Islet of Langerhans (tissue), 1 donor: ENCODE results near the gene DNMT1.
"Not testable (repeated sequence)": the region's sequence is repeated elsewhere in the genome, so short reads cannot be mapped to it uniquely, and the experiment has no call there.

Source experiments
- FAIRE-seq: peaks from one replicate; lab custom pipeline; 2011; peaks lifted over from hg19 to GRCh38; lab: Jason Lieb, UNC

The DNMT1 gene

DNA sequence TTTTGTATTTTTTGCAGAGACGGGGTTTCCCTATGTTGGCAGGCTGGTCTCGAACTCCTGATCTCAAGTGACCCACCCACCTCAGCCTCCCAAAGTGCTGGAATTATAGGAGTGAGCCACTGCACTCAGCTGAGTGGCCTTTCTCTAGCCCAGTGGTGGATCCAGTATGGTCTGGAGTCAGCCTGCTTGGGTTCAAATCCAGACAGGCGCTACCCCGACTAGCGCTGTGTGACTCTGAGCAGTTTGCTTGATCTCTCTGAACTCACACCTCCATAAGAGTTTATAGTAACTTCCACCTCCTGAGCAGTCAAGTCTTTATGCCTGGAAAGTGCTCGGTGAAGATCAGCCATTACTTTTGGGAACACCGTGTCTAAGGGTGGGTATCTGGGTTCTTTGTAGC lies 25.9 kb upstream of the DNMT1 start:
- no peak for FAIRE-seq

DNA sequence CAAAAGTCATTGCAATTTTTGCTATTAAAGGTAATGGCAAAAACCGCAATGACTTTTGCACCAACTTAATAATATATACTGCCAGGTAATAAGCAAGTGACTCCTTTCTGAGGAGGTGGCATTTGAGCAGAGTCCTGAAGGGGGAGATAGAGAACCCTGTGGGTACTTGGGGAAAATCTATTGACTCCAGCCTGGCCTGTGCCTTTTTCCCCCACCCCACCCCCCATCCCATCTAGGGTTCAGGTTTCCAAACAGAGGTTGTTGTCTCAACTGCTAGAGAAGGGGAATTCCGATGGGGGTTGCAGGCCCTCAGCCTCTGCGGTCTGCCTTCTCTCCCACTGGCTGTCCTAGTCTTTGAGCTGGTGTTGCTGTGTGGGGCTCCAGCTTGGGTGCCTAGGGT lies 24.9 kb upstream of the DNMT1 start:
- no peak for FAIRE-seq

DNA sequence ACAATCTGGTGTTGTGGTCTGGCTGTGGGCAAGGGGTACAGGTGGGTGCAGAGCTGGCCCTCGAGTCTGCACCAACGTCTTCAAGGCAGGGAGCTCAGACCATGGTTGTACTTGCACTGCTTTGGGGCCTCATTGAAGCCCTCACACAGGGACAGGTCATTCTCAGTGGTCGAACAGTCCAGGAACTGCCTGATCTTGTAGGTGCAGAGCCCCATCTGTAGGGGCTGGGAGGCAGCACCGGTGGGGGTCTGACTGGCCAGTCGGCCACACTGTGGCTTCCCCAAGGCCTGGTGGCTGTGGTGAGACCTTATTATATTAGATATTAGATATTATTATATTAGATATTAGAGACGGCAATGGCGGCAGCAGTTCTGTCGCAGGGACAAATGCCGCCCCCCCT lies 22.3 kb upstream of the DNMT1 start:
- no peak for FAIRE-seq

DNA sequence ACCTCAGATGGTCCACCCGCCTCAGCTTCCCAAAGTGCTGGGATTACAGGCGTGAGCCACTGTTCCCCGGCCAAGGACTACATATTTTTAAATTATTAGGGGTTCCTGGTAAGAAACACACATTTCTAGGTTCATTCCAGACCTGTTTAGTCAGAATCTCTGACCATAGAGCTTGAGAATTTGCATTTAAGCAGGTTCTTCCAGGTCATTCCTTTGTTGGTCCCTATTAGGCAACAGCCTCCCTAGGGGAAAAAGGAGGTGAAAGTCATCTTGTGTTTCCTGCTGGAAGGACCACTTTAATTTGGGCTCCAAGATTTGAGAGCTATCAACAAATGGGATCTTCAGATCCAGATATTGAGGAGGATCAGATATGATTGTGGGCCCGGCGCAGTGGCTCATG lies 20.0 kb upstream of the DNMT1 start:
- no peak for FAIRE-seq

DNA sequence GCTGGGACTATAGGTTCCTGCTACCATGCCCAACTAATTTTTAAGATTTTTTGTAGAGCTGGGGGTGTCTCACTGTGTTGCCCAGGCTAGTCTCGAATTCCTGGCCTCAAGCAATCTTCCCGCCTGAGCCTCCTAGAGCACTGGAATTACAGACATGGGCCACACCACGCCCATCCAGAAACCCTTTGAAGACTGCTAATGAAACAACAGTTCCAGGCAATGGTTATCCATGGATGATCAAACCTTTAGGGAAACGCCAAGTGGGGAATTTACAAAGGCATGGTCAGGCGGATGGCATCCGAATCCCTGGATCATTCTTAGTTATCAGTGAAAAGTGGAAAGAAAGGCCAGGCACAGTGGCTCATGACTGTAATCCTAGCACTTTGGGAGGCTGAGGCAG lies 16.9 kb upstream of the DNMT1 start:
- no peak for FAIRE-seq

DNA sequence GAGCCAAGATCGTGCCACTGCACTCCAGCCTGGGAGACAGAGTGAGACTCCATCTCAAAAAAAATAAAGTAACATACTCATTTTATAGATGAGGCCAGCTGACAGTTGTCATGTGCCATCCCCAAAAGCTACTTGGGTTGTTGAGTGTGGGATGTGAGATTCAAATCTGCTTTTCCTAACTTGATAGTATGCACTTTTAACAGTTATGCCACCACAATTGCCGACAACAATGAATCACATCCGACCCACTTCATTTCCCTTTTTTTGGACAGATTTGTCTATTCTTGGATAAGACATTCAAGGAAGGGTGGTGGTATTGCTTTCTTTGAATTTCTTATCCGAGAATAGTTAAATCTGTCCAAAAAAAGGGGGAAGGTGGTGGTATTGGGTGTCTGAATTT lies 16.3 kb upstream of the DNMT1 start:
- FAIRE-seq = no peak

DNA sequence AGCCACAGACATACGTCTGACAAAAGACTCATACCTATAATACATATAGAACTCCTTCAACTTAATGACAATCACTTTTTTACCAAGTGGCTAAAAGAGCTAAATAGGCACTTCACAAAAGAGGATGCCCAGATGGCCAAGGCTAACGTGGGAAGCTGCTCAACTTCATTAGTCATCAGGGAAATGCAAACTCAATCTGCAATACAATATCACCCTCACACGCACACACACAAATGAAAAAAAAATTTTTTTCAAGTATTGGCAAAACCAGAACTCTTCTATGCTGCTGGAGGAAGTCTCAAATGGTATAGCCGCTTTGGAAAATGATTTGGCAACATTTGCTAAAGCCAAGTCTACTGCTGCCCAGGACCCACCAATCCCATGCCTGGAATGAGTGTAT lies 14.6 kb upstream of the DNMT1 start:
- no peak for FAIRE-seq

DNA sequence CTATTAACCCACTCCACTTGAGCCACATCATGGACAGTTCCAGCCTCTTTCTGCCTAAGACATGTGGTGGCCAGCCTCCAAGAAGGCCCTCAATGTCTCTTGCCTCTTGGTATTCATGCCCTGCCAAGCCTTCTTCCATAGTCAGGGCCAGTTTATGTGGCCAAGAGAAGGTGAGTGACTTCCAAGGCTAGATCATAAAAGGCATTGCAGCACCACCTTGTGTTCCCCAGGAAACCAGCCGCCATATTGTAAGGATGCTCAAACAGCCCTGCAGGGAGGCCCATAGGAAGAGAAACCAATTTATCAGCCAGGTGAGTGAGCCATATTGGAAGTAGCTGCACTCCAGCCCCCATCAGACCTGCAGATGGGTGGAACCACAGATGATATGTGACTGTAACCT lies 12.3 kb upstream of the DNMT1 start:
- no peak for FAIRE-seq

DNA sequence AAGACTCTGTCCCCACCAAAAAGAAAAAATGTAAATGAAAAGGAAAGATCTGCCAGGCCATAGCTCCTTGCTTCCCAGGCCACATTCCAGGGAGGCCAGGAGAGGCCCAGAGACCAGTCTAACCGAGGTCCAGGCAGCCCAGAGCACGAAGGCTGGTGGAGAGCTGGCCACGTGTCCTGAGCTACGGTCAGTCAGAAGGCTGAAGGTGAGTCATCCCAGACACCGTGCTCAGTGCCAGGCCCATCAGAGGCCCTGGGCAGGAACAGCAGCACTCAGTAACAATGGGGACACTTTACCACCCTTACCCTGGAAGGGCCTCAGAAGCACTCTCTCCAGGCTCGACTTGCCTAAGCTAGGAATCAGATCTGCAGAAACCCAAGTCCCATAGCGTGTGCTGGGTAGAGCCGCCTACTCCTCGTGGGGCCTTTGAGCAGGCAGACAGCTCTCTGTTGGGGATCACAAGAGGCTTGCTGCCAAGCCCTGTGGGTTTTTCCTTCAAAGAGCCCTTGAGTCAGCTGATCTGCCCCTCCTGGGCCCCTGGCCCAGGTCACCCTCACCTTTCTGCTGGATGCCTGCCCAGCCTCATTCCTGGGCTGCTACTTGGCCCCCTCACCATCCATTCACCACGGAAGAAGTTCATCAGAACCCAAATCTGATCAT lies 11.6 kb upstream of the DNMT1 start:
- FAIRE-seq = no peak

DNA sequence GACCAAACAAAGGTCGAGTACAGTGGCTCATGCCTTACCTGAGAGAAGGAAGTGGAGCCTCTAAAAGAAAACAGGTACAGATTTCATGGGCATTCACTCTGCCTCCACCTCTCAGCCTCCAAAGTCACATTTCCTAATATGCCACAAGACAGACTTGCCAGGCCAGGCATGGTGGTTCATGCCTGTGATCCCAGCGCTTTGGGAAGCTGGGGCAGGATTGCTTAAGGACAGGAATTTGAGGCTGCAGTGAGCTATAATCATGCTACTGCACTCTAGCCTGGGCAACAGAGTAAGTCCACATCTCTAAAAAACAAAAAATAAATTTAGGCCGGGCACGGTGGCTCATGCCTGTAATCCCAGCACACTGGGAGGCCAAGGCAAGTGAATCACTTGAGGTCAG lies 10.9 kb upstream of the DNMT1 start:
- no peak for FAIRE-seq

DNA sequence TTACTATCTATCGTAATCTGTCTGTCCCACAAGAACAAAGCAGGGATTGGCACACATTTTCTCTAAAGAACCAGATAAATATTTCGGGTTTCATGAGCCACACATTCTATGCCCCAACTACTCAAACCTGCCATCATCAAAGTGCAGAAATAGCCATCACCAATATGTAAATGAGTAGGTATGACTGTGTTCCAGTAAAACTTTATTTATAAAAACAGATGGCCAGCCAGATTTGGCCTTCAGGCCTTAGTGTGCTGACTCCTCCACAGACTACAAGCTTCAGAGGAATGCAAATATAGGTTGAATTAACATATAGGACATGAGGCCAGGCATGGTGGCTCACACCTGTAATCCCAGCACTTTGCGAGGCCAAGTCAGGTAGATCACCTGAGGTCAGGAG lies 8.9 kb upstream of the DNMT1 start:
- no peak for FAIRE-seq

DNA sequence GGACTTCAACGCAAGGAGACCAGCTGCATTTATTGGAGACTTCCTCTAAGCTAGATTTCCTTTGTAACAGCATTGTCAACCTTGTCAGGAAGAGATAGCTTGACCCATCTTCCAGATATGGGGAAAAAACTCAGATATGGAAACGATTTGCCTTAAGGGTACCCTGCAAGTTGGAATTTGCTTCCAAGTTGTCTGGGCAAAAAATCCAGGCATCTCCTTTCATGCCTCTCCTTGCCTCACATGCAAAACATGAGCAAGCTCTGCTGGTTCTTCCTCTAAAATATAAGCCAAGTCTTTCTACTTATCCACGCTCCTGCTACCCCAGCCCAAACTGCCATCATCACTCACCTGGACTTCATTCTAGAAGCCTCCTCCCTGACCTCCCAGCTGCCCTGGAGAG lies 6.4 kb upstream of the DNMT1 start:
- no peak for FAIRE-seq

DNA sequence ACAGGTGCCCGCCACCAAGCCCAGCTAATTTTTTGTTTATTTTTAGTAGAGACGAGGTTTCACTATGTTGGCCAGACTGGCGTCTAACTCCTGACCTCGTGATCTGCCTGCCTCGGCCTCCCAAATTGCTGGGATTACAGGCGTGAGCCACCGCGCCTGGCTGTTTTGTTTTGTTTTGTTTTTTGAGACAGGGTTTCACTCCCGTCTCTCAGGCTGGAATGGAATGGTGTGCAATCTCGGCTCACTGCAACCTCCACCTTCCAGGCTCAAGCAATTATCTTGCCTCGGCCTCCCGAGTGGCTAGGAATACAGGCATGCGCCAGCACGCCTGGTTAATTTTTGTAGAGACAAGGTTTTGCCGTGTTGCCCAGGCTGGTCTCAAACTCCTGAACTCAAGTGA lies 5.3 kb upstream of the DNMT1 start:
- not testable (repeated sequence) for FAIRE-seq

DNA sequence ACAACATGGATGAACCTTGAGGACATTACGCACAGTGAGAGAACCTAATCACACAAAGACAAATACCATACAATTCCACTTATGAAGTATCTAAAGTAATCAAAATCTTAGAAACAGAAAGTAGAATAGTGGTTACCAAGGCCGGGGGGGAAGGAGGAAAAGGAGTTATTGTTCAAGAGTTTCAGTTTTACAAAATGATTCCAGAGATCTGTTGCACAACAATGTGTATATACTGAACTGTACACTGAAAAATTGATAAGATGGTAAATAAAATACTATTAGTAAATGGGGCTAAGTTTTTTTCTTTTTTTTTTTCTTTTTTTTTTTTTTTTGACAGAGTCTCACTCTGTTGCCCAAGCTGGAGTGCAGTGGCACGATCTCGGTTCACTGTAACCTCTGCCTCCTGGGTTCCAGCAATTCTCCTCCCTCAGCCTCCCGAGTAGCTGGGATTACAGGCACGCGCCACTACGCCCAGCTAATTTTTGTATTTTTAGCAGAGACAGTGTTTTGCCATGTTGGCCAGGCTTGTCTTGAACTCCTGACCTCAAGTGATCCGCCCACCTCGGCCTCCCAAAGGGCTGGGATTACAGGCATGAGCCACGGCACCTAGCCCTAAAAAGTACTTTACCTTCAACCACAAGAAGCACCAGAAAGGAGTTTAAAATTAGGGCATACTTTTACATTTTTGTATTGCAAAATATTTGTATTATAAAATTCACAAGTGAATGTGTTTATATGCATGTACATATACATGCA lies 4.3 kb upstream of the DNMT1 start:
- FAIRE-seq = not testable (repeated sequence)

DNA sequence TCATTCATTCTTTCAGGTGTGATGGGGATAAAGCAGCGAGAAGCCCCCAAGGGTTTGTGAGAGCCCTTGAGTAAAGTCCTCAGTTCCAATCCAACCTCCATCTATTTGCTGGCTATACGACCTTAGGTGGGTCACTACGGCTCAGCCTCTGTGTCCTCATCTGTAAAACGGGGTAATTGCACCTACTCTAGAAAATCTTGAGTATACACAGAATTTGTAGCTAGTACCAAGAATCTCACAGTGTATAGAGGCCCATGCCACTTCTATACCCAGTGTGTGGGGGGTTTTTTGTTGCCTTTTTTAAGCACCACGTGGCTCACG lies 406 bp upstream of the DNMT1 start:
- no peak for FAIRE-seq

DNA sequence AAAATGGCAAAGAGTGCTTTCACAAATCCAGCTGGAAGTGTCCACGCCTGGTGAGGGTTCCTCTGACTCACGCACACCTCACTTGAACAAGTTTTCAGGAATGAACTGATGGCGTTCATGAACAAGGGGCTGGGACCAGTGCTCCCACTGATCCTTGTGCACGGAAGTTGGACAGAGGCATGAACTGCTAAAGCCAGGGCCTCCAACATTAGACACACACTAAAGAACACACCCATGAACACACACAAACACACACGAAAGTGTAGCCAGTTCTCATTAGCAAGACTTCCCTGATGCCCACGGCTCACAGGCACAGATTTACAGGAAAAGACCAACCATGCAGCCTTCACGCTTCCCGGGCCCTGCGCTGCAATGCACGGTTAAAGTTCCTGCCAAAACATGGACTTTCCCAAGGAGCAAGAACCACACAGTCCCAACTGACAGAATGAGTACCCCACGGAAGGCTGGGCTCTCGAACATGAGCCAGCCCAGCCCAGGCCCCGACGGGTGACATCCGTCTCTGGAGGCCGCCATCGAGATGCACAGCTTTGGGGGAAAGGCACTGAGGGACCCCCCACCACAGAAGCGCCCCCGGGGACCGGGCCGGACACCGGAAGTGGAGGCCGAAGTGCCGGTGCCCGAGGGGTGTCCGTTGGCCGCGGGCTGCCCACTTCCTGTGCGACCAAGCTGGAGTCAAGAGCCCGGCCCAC lies 808 bp downstream of the DNMT1 start:
- FAIRE-seq = no peak

DNA sequence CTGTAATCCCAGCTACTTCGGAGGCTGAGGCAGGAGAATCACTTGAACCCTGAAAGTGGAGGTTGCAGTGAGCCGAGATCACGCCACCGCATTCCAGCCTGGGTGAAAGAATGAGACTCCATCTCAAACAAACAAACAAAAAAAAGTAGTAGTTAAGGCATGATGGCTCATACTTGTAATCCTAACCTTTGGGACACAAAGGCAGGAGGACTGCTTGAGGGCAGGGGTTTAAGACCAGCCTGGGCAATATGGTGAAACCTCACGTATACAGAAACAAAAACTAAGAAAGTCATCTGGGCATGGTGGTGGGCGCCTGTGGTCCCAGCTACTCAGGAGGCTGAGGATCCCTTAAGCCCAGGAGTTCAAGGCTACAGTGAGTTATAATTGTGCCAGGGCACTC lies 1.8 kb downstream of the DNMT1 start:
- FAIRE-seq = no peak

DNA sequence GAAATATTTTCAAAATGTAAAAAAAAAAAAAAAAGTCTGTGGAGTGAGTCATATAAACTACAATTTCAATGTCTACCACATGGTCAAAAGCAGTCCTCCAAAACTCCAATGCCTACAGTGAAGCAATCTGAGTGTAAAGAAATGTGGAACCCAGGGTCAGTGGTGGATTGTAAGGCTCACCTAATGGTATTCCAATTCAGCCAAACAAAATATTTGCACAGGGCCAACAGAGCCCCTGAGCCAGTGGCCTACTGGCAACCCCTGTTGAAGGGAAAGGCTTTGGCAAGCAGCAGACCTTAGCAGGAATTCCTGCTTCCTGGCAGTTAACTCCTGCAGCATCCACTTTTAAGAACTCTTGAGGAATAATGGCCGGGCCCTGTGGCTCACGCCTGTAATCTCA lies 3.4 kb downstream of the DNMT1 start:
- no peak for FAIRE-seq

DNA sequence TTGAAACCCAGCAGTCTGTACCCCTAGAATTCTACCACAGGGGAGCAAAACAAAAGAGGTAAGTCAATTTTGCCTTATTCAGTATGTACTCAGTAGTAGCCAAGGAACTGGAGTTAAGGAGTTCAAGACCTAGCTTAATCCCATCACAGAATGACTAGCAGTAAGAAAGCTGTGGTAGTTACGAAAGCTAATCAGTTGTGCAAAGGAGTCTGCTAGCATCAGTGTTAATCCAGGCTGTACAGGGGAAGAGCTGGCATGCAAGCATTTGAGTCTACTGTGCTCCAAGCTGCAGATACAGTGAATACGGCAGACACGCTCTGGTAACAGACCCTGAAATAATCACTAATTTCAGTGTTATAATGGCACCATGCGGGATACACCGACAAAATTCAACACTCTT lies 4.7 kb downstream of the DNMT1 start:
- no peak for FAIRE-seq

DNA sequence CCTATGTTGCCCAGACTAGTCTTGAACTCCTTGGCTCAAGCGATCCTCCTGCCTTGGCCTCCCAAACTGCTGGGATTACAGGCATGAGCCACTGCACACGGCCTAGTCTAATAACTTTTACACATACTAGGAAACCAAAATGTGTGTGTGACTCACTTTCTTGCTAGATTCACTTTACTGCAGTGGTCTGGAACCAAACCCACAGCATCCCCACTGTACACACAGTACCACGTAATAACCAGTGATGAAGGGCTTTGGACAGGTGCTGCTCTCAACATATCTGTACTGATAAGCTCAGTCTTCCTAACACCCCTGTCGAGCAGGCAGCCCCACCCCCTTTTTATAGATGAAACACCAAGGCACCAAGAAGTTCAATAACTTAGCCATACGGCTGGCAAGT lies 5.1 kb downstream of the DNMT1 start:
- FAIRE-seq = no peak

DNA sequence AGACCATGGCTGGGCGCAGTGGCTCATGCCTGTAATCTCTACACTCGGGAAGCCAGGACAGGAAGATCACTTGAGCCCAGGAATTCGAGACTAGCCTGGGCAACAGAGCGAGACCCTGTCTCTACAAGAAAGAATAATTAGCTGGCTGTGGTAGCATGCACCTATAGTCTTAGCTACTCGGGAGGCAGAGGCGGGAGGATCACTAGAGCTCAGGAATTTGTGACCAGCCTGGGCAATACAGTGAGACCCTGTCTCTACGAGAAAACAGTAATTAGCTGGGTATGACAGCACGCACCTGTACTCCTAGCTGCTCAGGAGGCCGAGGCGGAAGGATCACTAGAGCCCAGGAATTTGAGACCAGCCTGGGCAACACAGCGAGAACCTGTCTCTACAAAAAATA lies 7.4 kb downstream of the DNMT1 start:
- no peak for FAIRE-seq

DNA sequence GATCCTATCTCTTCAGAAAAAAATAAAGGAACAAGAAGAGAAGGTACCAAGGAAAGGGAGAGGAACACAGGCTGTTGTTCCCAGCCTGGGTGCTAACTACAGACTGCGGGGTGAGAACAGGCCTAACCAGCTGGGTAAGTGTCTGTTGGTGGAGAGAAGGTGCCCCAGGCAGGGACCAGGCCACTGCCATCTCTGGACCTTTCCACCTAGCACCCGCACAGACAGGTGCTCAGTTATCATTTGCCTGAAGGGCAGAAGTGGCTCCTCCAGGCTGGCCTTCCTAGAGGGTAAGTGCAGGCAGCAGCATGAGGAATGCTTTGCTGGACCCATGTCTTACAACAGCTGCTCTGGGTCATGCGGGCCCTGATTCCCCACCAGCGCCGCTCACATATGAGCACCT lies 10.1 kb downstream of the DNMT1 start:
- no peak for FAIRE-seq

DNA sequence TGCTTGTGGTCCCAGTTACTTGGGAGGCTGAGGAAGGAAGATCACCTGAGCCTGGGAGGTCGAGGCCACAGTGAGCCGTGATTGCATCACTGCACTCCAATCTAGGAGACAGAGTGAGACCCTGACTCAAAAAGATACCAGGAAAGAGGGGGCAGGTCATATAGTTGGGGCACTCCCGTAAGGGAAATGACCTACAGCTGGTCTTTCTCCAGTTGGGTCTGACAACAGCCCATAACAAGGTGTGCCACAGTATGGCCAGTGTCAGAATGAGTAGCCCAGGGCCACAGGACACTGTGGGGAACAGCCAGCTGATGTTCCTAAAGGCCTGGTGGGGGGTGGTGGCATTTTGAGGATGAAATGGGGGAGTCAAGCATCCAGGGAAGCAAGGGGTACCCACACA lies 10.8 kb downstream of the DNMT1 start:
- no peak for FAIRE-seq

DNA sequence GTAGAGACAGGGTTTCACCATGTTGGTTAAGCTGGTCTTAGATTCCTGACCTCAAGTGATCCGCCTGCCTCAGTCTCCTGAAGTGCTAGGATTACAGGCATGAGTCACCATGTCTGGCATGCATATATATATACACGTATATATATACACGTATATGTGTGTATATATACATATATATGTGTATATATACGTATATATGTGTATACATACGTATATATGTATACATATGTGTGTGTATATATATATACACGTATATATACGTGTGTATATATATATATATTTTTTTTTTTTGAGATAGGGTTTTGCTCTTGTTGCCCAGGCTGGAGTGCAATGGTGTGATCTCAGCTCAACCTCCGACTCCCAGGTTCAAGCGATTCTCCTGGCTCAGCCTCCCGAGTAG lies 11.9 kb downstream of the DNMT1 start:
- no peak for FAIRE-seq
